WTC11 (cell line): ENCODE results near the gene CDK18. TPM values are rescaled to one million over a fixed set of nuclear protein-coding genes. Genes with fewer than 3 reads are reported as not detected.
"Not testable (repeated sequence)": the region's sequence is repeated elsewhere in the genome, so short reads cannot be mapped to it uniquely, and the experiment has no call there.

Experiments used
- ATAC-seq: fragments of 200-7000 bp; cut with Tn5 transposase; 2 replicates; pipeline ENCODE4 v1.10.0; 2021; ENCODE audit warnings: mild to moderate bottlenecking, moderate library complexity
- CTCF ChIA-PET: fragments of 300-600 bp; sonication (Branson Sonifier 250); formaldehyde crosslinking; loops from one replicate; lab custom pipeline; 2021; ENCODE audit warnings: antibody characterized with exemption; lab: Charles Lee
- POLR2A ChIA-PET: fragments of 350-600 bp; sonication (Branson Sonifier 250); formaldehyde crosslinking; loops from one replicate; lab custom pipeline; 2021; ENCODE audit warnings: antibody characterized with exemption; lab: Charles Lee
- DNase-seq: peaks from one replicate; pipeline ENCODE4 v3.0.0; 2021; ENCODE audit warnings: low spot score
- H3K27ac Mint-ChIP-seq: 2 replicates; pipeline ENCODE4 v1.8.0; 2021; ENCODE audit warnings: mixed read lengths
- H3K27me3 Mint-ChIP-seq: 2 replicates; pipeline ENCODE4 v1.8.0; 2021; ENCODE audit warnings: low read depth, mild to moderate bottlenecking, moderate library complexity, mixed read lengths
- H3K36me3 Mint-ChIP-seq: 2 replicates; pipeline ENCODE4 v1.8.0; 2021; ENCODE audit warnings: mixed read lengths
- H3K4me1 Mint-ChIP-seq: 2 replicates; pipeline ENCODE4 v1.8.0; 2022; ENCODE audit warnings: mixed read lengths
- H3K4me3 Mint-ChIP-seq: 2 replicates; pipeline ENCODE4 v1.8.0; 2021; ENCODE audit warnings: mild to moderate bottlenecking, moderate library complexity, mixed read lengths
- H3K9me3 Mint-ChIP-seq: 2 replicates; pipeline ENCODE4 v1.8.0; 2021; ENCODE audit warnings: mixed read lengths
- CREM ChIP-seq: sonication (generic); formaldehyde crosslinking; IDR thresholded peaks from 2 replicates; pipeline ENCODE4 v1.8.1; 2022; ENCODE audit warnings: mild to moderate bottlenecking, missing genetic modification reagents, moderate library complexity
- GTF2I ChIP-seq: fragments of 250-450 bp; sonication (Bioruptor Pico); conservative IDR thresholded peaks from 2 replicates; pipeline ENCODE4 v1.4.0; 2021; ENCODE audit warnings: mild to moderate bottlenecking
- NFE2L1 ChIP-seq: sonication (generic); formaldehyde crosslinking; IDR thresholded peaks from 2 replicates; pipeline ENCODE4 v1.8.1; 2023; ENCODE audit warnings: missing genetic modification reagents
- RORB ChIP-seq: fragments of 250-450 bp; sonication (Bioruptor Pico); IDR thresholded peaks from 2 replicates; pipeline ENCODE4 v1.9.0; 2021; ENCODE audit warnings: mild to moderate bottlenecking
- TEAD4 ChIP-seq: sonication (generic); formaldehyde crosslinking; IDR thresholded peaks from 2 replicates; pipeline ENCODE4 v1.8.0; 2022; ENCODE audit warnings: mild to moderate bottlenecking, missing genetic modification reagents
- ZNF121 ChIP-seq: sonication (generic); formaldehyde crosslinking; IDR thresholded peaks from 2 replicates; pipeline ENCODE4 v1.8.0; 2023; ENCODE audit warnings: missing genetic modification reagents
- ZNF416 ChIP-seq: fragments of 250-450 bp; sonication (Bioruptor Pico); IDR thresholded peaks from 2 replicates; pipeline ENCODE4 v1.9.0; 2021; ENCODE audit warnings: mild to moderate bottlenecking, inconsistent platforms
- total RNA-seq: library from RNA; stranded (reverse); gene quantifications from 3 replicates; pipeline ENCODE4 v1.2.3, GENCODE V29; 2021
- TF ChIP-seq, protein P1 (sequence below): sonication (generic); formaldehyde crosslinking; IDR thresholded peaks from 2 replicates; pipeline ENCODE4 v1.8.0; 2022; ENCODE audit warnings: mild to moderate bottlenecking, missing genetic modification reagents
- TF ChIP-seq, protein P2 (sequence below): fragments of 250-450 bp; sonication (Bioruptor Pico); IDR thresholded peaks from 2 replicates; pipeline ENCODE4 v1.9.0; 2021; ENCODE audit warnings: mild to moderate bottlenecking
- TF ChIP-seq, protein P3 (sequence below): fragments of 250-450 bp; sonication (Bioruptor Pico); IDR thresholded peaks from 2 replicates; pipeline ENCODE4 v2.1.2; 2022; ENCODE audit warnings: mild to moderate bottlenecking, moderate library complexity
- TF ChIP-seq, protein P4 (sequence below): sonication (generic); formaldehyde crosslinking; IDR thresholded peaks from 2 replicates; pipeline ENCODE4 v1.8.0; 2023; ENCODE audit warnings: missing genetic modification reagents
- TF ChIP-seq, protein P5 (sequence below): sonication (generic); formaldehyde crosslinking; IDR thresholded peaks from 2 replicates; pipeline ENCODE4 v1.8.1; 2022; ENCODE audit warnings: missing genetic modification reagents, borderline replicate concordance
- TF ChIP-seq, protein P6 (sequence below): sonication (generic); formaldehyde crosslinking; IDR thresholded peaks from 2 replicates; pipeline ENCODE4 v1.8.1; 2023; ENCODE audit warnings: mild to moderate bottlenecking, missing genetic modification reagents
- TF ChIP-seq, protein P7 (sequence below): fragments of 250-450 bp; sonication (Bioruptor Pico); conservative IDR thresholded peaks from 2 replicates; pipeline ENCODE4 v1.9.0; 2021; ENCODE audit warnings: mild to moderate bottlenecking
- TF ChIP-seq, protein P8 (sequence below): sonication (generic); formaldehyde crosslinking; IDR thresholded peaks from 2 replicates; pipeline ENCODE4 v1.8.0; 2022; ENCODE audit warnings: mild to moderate bottlenecking, missing genetic modification reagents

The CDK18 gene
- total RNA-seq, 1 experiment from 2014 or later, result 71.9 TPM

DNA sequence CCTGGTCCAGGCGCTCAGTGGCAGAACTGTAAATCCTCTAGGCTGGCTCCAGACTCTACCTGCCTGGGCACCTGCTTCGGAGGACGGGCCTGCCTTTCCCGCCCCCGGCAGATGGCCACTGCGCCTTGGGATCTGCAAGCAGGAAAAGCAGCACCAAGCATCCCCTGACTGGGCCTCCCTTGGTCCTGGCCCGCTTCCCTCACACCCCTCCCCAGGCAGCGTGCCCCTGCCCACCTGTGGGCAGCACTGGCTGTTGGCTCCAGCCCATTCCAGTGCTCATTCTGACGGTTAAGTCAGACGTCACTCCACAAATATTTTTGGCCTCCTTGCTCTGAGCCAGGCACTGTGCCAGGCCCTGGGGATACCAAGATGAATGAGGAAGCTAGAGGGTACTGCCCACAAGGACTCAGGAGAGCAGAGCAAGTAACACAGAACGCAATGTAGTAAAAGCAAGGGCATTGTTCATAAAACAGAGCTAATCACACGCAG lies 26.7 kb upstream of the CDK18 start:
- ATAC-seq (no peak; the same call in 1 of the 2 replicates), DNase-seq (no peak)
- Mint-ChIP-seq H3K4me3 (no peak overlapping the region), H3K27ac (no peak overlapping the region), H3K36me3 (peaks cover 15% of the 10 kb centered on the region), H3K27me3 (peaks cover 42% of the 10 kb centered on the region), H3K9me3 (peaks cover 17% of the 10 kb centered on the region), H3K4me1 (peaks cover 47% of the 10 kb centered on the region)
- POLR2A ChIA-PET, result interaction anchor here (1.0 kb wide), 1 partner anchor 21 kb away, joined by 4 read pairs; the partner anchor contains the start of gene BLACAT1
- TF ChIP-seq, protein P1, sequence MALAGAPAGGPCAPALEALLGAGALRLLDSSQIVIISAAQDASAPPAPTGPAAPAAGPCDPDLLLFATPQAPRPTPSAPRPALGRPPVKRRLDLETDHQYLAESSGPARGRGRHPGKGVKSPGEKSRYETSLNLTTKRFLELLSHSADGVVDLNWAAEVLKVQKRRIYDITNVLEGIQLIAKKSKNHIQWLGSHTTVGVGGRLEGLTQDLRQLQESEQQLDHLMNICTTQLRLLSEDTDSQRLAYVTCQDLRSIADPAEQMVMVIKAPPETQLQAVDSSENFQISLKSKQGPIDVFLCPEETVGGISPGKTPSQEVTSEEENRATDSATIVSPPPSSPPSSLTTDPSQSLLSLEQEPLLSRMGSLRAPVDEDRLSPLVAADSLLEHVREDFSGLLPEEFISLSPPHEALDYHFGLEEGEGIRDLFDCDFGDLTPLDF, result no peak
- TF ChIP-seq TEAD4 (no peak), RORB (CRISPR knock-in tag) (no peak), NFE2L1 (CRISPR knock-in tag) (no peak), CREM (CRISPR knock-in tag) (no peak), ZNF416 (no peak)
- TF ChIP-seq, protein P2, sequence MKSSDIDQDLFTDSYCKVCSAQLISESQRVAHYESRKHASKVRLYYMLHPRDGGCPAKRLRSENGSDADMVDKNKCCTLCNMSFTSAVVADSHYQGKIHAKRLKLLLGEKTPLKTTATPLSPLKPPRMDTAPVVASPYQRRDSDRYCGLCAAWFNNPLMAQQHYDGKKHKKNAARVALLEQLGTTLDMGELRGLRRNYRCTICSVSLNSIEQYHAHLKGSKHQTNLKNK (CRISPR knock-in tag), result no peak
- TF ChIP-seq, protein P3, sequence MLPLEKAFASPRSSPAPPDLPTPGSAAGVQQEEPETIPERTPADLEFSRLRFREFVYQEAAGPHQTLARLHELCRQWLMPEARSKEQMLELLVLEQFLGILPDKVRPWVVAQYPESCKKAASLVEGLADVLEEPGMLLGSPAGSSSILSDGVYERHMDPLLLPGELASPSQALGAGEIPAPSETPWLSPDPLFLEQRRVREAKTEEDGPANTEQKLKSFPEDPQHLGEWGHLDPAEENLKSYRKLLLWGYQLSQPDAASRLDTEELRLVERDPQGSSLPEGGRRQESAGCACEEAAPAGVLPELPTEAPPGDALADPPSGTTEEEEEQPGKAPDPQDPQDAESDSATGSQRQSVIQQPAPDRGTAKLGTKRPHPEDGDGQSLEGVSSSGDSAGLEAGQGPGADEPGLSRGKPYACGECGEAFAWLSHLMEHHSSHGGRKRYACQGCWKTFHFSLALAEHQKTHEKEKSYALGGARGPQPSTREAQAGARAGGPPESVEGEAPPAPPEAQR (CRISPR knock-in tag), result no peak
- TF ChIP-seq, protein P4, sequence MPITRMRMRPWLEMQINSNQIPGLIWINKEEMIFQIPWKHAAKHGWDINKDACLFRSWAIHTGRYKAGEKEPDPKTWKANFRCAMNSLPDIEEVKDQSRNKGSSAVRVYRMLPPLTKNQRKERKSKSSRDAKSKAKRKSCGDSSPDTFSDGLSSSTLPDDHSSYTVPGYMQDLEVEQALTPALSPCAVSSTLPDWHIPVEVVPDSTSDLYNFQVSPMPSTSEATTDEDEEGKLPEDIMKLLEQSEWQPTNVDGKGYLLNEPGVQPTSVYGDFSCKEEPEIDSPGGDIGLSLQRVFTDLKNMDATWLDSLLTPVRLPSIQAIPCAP (CRISPR knock-in tag), result no peak
- TF ChIP-seq, protein P5, sequence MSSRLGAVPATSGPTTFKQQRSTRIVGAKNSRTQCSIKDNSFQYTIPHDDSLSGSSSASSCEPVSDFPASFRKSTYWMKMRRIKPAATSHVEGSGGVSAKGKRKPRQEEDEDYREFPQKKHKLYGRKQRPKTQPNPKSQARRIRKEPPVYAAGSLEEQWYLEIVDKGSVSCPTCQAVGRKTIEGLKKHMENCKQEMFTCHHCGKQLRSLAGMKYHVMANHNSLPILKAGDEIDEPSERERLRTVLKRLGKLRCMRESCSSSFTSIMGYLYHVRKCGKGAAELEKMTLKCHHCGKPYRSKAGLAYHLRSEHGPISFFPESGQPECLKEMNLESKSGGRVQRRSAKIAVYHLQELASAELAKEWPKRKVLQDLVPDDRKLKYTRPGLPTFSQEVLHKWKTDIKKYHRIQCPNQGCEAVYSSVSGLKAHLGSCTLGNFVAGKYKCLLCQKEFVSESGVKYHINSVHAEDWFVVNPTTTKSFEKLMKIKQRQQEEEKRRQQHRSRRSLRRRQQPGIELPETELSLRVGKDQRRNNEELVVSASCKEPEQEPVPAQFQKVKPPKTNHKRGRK (CRISPR knock-in tag), result no peak
- TF ChIP-seq, protein P6, sequence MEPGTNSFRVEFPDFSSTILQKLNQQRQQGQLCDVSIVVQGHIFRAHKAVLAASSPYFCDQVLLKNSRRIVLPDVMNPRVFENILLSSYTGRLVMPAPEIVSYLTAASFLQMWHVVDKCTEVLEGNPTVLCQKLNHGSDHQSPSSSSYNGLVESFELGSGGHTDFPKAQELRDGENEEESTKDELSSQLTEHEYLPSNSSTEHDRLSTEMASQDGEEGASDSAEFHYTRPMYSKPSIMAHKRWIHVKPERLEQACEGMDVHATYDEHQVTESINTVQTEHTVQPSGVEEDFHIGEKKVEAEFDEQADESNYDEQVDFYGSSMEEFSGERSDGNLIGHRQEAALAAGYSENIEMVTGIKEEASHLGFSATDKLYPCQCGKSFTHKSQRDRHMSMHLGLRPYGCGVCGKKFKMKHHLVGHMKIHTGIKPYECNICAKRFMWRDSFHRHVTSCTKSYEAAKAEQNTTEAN (CRISPR knock-in tag), result no peak
- TF ChIP-seq, protein P7, sequence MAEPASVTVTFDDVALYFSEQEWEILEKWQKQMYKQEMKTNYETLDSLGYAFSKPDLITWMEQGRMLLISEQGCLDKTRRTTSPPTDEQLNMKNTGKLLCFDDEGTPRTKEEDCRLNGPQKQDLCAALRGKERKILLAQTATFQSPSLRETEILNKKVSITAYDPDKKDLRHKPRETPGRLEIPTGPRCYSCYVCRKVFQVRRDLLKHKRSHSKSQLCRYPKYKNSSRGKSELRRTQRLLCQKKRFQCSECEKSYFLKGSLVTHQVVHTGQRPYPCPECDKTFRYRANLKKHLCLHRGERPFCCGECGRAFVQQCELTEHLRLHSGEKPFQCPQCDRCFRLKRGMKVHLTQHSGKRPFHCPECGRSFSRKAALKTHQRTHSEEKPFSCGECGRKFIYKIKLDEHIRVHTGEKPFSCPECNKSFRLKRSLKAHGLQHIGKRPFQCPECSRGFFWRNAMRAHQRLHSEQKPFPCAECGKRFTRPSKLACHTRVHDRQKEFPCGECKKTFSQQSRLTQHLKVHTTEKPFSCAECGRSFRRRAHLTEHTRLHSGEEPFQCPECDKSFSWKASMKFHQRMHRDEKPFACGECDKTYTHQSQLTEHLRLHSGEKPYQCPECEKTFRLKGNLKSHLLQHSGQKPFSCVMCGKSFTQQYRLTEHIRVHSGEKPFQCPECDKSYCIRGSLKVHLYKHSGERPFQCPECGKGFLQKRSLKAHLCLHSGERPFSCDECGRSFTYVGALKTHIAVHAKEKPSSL (CRISPR knock-in tag), result no peak
- TF ChIP-seq, protein P8, sequence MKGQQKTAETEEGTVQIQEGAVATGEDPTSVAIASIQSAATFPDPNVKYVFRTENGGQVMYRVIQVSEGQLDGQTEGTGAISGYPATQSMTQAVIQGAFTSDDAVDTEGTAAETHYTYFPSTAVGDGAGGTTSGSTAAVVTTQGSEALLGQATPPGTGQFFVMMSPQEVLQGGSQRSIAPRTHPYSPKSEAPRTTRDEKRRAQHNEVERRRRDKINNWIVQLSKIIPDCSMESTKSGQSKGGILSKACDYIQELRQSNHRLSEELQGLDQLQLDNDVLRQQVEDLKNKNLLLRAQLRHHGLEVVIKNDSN (CRISPR knock-in tag), result no peak
- CTCF ChIA-PET, result interaction anchor here (0.6 to 1.9 kb wide), 11 partner anchors 21 to 124 kb away, joined by 3 to 18 read pairs (median 3); no protein-coding TSS in a partner anchor

DNA sequence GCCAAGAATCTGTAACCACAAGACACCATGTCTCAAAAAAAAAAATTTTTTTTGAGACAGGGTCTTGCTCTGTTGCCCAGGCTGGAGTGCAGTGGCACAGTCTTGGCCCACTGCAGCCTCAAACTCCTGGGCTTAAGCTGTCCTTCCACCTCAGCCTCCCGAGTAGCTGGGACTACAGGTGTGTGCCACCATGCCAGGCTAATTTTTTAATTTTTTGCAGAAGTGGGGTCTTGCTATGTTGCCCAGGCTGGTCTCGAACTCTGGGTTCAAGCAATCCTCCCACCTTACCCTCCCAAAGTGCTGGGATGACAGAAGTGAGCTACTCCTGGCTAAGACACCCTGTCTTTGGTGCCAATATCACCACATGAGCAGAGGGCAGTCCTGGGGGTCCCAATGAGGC lies 25.5 kb upstream of the CDK18 start:
- Mint-ChIP-seq H3K4me1 (peaks cover 49% of the 10 kb centered on the region), H3K36me3 (peaks cover 15% of the 10 kb centered on the region), H3K9me3 (peaks cover 17% of the 10 kb centered on the region), H3K27me3 (peaks cover 44% of the 10 kb centered on the region)
- H3K27ac Mint-ChIP-seq, POLR2A ChIA-PET, ATAC-seq, H3K4me3 Mint-ChIP-seq, DNase-seq: not testable (repeated sequence)
- TF ChIP-seq GTF2I (CRISPR knock-in tag) (peak; percentile 73; the same call in 1 of the 2 replicates), ZNF121 (peak; percentile 95)
- CTCF ChIA-PET, result interaction anchor here (1.1 to 2.1 kb wide), 6 partner anchors 29 to 125 kb away, joined by 3 to 18 read pairs (median 6); no protein-coding TSS in a partner anchor
